GM12864 (cell line): Measurements from ENCODE around the gene MAFG.

Experiments used
- DNase-seq: peaks from one replicate; pipeline ENCODE4 v3.0.0-alpha.2; 2011; ENCODE audit warnings: low read depth
- H3K4me3 ChIP-seq: 2 replicates; pipeline ENCODE4 v1.5.1; 2011; ENCODE audit warnings: mild to moderate bottlenecking, low read depth, low read length, control low read depth
- CTCF ChIP-seq: IDR thresholded peaks from 2 replicates; pipeline ENCODE4 v1.5.1; 2011; ENCODE audit warnings: low read depth, mild to moderate bottlenecking, moderate library complexity, low read length, control low read depth, inconsistent platforms; ENCODE audit errors: missing control alignments

The MAFG gene

GRCh38 chr17:81905424-81905875 is 22.1 kb downstream of the MAFG start:
- TF ChIP-seq CTCF: no peak
- no peak overlapping the region for H3K4me3 ChIP-seq
- DNase-seq: no peak

- no peak overlapping the region for H3K4me3 ChIP-seq
- no peak for DNase-seq
- TF ChIP-seq CTCF: no peak
These were observed 22.7 kb downstream of the MAFG start for GRCh38 chr17:81904600-81905423.

- DNase-seq: no peak
- H3K4me3 ChIP-seq: no peak overlapping the region
- TF ChIP-seq CTCF: no peak
These were observed 23.5 kb downstream of the MAFG start for GRCh38 chr17:81903896-81904599.

- no peak for TF ChIP-seq CTCF
- DNase-seq: no peak
These were observed 24.1 kb downstream of the MAFG start for GRCh38 chr17:81903415-81903831.

GRCh38 chr17:81902653-81903414 is 24.7 kb downstream of the MAFG start:
- no peak overlapping the region for H3K4me3 ChIP-seq
- TF ChIP-seq CTCF: no peak

More at GRCh38 chr17:81903415-81903831, 24.1 kb downstream of the MAFG start:
- no peak overlapping the region for H3K4me3 ChIP-seq

GRCh38 chr17:81902023-81902652 is 25.4 kb downstream of the MAFG start, which contains the start of gene NPB:
Gene NPB, plus strand, starts transcription at chr17:81902238. Its CDS starts 40 bp downstream, at chr17:81902278.
- H3K4me3 ChIP-seq: no peak within 1 kb of the TSS
- no peak for TF ChIP-seq CTCF
- no peak for DNase-seq

More at GRCh38 chr17:81902653-81903414, 24.7 kb downstream of the MAFG start:
- DNase-seq: no peak
